NT2/D1 (cell line): Measurements from ENCODE around the gene TUNAR.

ENCODE experiments used
- SUZ12 ChIP-seq: IDR thresholded peaks from 2 replicates; pipeline ENCODE4 v1.6.1; 2011; ENCODE audit not compliant: insufficient read length, insufficient read depth; ENCODE audit errors: extremely low read depth
- ZNF274 ChIP-seq: IDR thresholded peaks from 2 replicates; pipeline ENCODE4 v1.6.1; 2011; ENCODE audit warnings: mild to moderate bottlenecking, low read depth, low read length

DNA sequence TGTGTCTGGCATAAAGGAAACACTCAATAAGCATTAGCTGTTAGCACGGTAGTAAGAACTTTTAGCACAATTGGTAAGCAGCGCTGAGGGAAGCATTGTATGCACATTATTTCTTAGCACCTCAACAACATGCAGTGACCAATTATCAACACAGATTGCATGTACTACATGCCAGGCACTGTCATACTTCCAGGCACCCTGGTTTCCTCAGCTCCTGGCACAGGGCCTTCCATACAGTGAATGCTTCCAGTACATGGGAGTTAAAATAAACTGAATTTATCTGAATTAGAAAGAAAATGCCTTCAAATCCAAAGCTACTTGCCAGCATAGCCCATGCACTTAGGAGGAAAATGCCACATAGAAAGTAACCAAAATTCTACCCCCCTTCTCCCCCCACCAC lies 59.4 kb downstream of the TUNAR start:
- TF ChIP-seq ZNF274: no peak
- no peak for TF ChIP-seq SUZ12
